ENCODE results near the gene PSMB4.

- TF ChIP-seq CTCF (optimal IDR thresholded peaks at IDR 0.05 in 1 of 3, IDR thresholded peaks at IDR 0.05 in 1 of 3, conservative IDR thresholded peaks at IDR 0.05 in 1 of 3; ENCODE audit: extremely low read depth in 1 of 3, insufficient read depth in 2 of 3, low read length in 3 of 3): no peak
- TF ChIP-seq EZH2 (IDR thresholded peaks at IDR 0.05; ENCODE audit: low read length): no peak
Measured at GRCh38 chr1:151393583-151393982, 5.8 kb upstream of the PSMB4 start.

All from keratinocyte (primary cell).